GM18873 (cell line): ENCODE data around the gene AGFG2.

Source experiments
- ATAC-seq: cut with Tn5 transposase; IDR thresholded peaks from one replicate; pipeline ENCODE4 v1.9.1; 2021; ENCODE audit warnings: mild to moderate bottlenecking, moderate library complexity, moderate number of reproducible peaks; ENCODE audit not compliant: unreplicated experiment, low FRiP score

The AGFG2 gene

GRCh38 chr7:100568896-100569844 is 30.2 kb downstream of the AGFG2 start:
- ATAC-seq, result no peak

DNA sequence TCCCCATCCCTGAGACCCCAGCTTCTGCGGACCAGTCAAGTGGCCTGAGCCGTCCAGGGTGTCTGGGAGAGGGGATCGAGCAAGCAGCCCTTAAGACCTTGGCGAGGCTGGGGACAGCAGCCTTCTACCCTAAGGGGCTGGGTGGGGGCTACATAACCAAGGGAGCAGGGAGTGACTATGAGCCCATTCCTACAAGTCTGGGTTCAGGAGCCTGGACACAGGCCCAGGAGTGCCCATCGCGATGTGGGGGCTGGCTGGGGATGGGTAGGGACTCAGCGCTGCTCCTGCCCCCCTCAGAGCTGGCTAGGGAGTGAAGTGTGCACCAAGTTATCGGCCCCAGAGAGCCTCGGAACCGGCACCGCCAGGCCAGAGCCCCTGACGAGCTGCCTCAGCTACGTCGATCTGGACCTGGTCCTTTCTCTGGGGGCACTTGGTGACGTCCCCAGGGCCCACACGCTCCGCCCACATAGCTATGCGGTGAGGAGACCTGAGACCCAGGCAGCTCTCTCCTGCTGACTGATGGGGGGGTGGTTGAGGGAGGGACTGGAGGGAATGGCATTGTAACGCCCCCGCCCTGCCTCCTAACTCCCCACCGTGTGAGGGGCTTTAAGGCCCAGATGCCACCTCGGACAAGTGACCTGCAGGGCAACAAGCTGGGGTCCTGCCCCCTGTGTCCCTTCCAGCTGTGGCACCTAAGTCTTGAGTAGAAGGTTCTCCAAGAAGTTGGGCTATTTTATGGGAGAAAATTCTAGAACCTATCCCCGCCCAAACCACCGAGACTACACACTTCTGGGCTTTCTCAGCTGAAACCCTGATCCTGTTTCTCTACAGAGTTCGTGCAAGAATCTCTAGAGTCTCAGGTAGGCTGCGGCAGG is 32.2 kb downstream of the AGFG2 start:
- ATAC-seq, result no peak

- no peak for ATAC-seq
These were observed 32.8 kb downstream of the AGFG2 start for GRCh38 chr7:100571829-100572116.

DNA sequence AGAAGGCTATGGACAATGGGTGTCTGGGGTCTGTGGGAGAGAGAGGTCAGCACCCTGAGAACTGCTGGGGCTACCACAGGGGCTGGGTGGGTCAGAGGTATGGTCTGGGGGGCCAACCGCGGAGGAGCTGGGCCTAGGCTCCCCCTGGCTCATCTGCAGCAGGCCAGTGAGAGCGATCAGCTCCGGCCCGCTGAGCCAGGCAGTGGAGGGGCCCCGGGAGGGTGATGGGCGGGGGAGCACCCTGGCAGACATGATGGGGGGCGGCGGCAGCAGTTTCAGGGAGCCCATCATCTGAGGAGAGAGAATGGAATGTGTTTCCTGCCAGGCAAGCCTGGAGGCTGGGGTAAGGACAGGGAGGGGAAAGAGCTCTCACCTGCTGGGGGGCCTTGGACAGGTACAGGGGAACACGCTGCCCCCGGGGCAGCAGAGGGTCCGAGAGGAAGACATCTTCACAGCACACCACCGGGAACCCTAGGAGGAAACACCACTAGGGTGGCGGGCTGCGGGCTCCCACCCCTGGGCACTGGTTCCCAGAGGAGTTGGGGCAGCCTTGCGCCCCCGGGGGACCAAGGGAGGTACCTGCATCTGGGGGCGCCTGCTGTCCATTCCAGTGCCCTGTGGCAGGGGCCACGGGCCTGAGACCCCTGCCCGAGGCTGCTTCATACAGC is 33.4 kb downstream of the AGFG2 start:
- ATAC-seq, result no peak

DNA sequence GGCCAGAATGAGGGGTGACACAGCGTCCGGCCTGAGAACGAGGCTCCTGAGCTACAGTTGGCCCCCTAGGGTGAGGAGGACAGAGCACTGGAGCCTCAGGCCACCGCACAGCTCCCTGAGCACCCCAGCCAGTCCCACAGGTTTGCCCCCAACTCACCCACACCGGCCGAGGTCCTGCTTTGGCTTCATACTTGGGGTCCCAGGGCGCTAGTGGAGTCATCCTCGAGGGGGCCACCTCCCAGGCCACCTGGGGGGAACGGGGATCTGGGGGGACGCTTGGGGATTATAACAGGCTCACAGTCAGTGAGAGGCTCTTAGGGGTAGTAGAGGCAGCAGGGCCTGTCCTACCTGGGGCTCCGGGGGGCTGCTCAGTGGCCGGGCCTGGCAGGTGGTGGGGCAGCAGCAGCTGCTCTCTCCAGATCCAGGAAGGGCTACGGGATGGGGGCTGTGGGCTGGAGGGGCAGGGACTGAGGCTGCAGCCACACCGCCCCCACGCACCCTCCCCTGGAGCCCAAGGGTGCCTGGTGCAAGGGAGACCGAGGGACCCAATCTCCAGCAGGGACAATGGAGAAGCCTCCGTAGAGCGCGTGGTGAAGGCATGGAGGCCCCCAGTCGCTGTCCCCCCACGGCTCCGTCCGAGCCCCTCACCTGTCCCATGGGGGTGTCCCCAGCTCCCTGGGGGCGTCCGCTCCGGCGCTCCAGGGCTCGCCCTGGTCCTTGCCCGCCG is 34.1 kb downstream of the AGFG2 start:
- ATAC-seq, result no peak

- ATAC-seq, result no peak
These were observed 34.8 kb downstream of the AGFG2 start, which contains the start of gene SAP25 for GRCh38 chr7:100573691-100574361. Gene SAP25 (minus strand): TSS chr7:100573900. CDS start chr7:100573742, 158 bp downstream.

DNA sequence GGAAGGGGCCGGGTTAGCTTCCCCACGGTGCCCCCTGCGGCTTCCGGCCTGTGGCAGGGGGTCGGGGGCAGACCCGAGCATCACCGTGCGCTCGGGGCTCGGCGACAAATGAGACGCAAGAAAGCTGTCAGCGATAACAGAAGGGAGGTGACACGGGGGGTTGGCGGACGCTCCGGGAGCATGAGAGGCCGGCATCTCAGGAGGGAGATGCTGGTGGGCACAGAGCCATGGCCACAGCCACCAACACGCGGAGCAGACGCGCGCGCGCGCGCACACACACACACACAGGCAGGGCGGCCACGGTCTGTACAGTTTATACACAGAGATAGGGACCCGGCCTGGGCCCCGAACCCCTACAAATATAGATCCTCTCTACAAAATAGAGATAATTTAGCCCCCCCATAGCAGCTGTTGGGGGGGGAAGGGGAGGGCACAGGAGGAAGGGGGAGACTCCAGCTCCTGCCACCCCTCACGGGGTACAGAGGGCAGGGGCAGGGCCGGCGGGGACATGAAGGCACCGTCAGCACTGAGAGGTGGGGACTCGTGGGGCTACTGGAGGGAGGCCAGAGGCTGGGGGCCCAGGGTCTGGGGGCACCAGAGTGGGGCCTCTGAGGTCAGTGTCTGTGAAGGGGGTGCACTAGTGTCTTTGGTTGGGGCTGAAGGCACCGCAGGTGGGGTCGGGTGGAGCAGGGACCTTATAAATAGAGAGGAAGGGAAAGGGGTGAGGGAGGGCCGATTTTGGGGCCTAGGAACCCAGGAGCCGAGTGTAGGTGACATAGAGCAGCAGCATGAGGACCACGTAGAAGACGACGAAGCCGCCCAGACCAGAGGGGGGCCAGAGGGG is 35.6 kb downstream of the AGFG2 start:
- ATAC-seq, result no peak

DNA sequence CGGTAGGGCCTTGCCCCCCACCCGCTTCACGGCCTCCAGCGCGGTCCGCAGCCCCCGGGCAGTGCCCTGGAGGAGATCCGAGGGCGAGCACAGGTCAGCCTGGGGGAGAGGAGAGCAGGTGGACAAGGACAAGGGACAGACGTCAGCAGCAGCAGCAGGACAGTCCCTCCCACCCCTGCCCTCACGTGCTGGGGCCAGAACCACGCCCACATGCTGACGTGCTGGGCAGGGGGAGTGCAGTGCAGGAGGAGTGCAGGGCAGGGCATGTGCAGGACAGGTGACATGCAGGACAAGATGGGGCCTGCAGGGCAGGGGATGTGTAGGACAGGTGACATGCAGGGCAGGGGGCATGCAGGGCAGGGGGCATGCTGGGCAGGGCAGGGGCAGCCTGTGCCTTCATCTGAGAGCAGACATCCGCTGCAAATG is 36.2 kb downstream of the AGFG2 start:
- no peak for ATAC-seq

GRCh38 chr7:100575746-100576383 is 36.9 kb downstream of the AGFG2 start:
- ATAC-seq, result no peak

- no peak for ATAC-seq
These were observed 37.5 kb downstream of the AGFG2 start for GRCh38 chr7:100576384-100576993.

- ATAC-seq, result no peak
These were observed 38.1 kb downstream of the AGFG2 start for GRCh38 chr7:100577103-100577502.

DNA sequence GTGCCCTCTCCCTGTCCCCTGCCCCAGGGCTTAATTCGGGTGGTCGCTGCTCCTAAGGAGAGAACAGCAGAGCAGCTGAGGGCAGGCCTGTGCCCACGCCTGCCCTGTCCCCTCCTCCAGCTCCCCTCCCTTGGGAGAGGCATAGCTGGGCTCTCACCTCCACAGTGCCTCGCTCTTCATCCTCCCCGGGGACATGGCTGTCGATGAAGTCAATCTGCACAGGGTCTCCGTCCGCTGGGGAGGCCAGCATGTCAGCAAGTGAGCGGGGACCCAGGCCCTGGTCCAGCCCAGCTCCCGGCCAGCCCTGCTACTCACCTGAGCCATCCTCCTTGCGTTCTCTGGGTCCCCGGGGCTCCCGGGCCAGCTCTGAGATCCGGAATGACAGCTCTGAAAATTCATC is 38.5 kb downstream of the AGFG2 start:
- ATAC-seq, result no peak

GRCh38 chr7:100578246-100579183 is 39.5 kb downstream of the AGFG2 start:
- no peak for ATAC-seq

- ATAC-seq, result no peak
These were observed 41.7 kb downstream of the AGFG2 start for GRCh38 chr7:100580466-100581283.

- no peak for ATAC-seq
These were observed 43.1 kb downstream of the AGFG2 start for GRCh38 chr7:100582041-100582579.

DNA sequence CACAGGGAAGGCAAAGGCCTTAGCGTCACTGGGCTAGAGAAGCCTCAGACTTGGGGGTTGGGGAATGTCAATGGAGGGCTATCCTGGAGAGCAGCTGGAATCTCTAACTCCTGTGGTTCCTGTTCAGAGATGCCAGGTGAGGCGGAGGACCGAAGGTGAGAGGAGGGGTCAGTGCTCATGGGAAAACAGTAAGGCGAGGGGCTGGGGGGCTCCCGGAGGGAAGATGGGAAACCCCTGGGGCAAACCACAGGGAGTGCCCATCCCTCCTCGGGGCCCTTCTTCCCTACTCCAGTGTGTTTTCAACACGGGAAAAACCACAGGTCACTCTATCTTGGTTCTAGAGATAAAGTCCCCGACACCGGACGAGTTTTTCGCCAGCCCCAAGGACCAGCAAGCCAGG is 43.6 kb downstream of the AGFG2 start:
- no peak for ATAC-seq
